ENCODE results near the gene PPP1R36. TPM values are rescaled to one million over a fixed set of nuclear protein-coding genes. Genes with fewer than 3 reads are reported as not detected.

The PPP1R36 gene
- total and polyA plus RNA-seq, 7 donors = 1.1 to 8.6 (median 2.3) TPM; not detected in 2

DNA sequence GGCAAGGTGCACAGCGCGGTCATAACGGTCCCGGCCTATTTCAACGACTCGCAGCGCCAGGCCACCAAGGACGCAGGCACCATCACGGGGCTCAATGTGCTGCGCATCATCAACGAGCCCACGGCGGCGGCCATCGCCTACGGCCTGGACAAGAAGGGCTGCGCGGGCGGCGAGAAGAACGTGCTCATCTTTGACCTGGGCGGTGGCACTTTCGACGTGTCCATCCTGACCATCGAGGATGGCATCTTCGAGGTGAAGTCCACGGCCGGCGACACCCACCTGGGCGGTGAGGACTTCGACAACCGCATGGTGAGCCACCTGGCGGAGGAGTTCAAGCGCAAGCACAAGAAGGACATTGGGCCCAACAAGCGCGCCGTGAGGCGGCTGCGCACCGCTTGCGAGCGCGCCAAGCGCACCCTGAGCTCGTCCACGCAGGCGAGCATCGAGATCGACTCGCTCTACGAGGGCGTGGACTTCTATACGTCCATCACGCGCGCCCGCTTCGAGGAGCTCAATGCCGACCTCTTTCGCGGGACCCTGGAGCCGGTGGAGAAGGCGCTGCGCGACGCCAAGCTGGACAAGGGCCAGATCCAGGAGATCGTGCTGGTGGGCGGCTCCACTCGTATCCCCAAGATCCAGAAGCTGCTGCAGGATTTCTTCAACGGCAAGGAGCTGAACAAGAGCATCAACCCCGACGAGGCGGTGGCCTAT is 8.3 kb upstream of the PPP1R36 start:
- Histone ChIP-seq H3K9me3 (no peaks in the 10 kb centered on the region), H3K4me3 (peak overlapping the region; percentile 42 to 61 (median 58)), H3K4me1 (peaks cover 0 to 28% (median 6%) of the 10 kb centered on the region in 4 donors), H3K27ac (peak overlapping the region; percentile 86 to 95 (median 90)), H3K36me3 (no peaks in the 10 kb centered on the region), H3K27me3 (no peaks in the 10 kb centered on the region)
- peak; percentile 85 for DNase-seq
- TF ChIP-seq POLR2A (IDR thresholded peaks at IDR 0.05) (peak in 1 of 2 donors; percentile 42), EP300 (IDR thresholded peaks at IDR 0.05) (no peak), CTCF (IDR thresholded peaks at IDR 0.05) (no peak), POLR2AphosphoS5 (IDR thresholded peaks at IDR 0.05) (peak; percentile 25 to 80 (median 50))
- 25 to 58% methylated on average over 73 of the region's 73 CpGs for WGBS, 2 donors
- intact Hi-C loops (cut with DNase I) = loop anchor here (2.0 kb wide), 1 partner anchor 87 kb away; no protein-coding TSS in a partner anchor

GRCh38 chr14:64541972-64542835 is 7.6 kb upstream of the PPP1R36 start:
- Histone ChIP-seq H3K27ac (peak overlapping the region; percentile 86 to 95 (median 90)), H3K4me1 (peaks cover 0 to 28% (median 6%) of the 10 kb centered on the region in 4 donors), H3K9me3 (no peaks in the 10 kb centered on the region), H3K27me3 (no peaks in the 10 kb centered on the region), H3K36me3 (no peaks in the 10 kb centered on the region), H3K4me3 (peak overlapping the region; percentile 42 to 61 (median 58))
- DNase-seq = peak; percentile 71
- WGBS, 2 donors = 14 to 53% methylated on average over 61 of the region's 61 CpGs
- intact Hi-C loops (cut with DNase I) = loop anchor here (2.0 kb wide), 1 partner anchor 87 kb away; no protein-coding TSS in a partner anchor
- no peak for TF ChIP-seq EP300 (IDR thresholded peaks at IDR 0.05)
- no peak for TF ChIP-seq CTCF (IDR thresholded peaks at IDR 0.05)
- TF ChIP-seq POLR2AphosphoS5 (IDR thresholded peaks at IDR 0.05) = no peak
- TF ChIP-seq POLR2A (IDR thresholded peaks at IDR 0.05) = no peak

- no peaks in the 10 kb centered on the region for H3K36me3 ChIP-seq
- peak overlapping the region; percentile 86 to 95 (median 90) for H3K27ac ChIP-seq
- peaks cover 0 to 28% (median 6%) of the 10 kb centered on the region in 4 donors for H3K4me1 ChIP-seq
- WGBS, 2 donors = 53 to 57% methylated on average over 4 of the region's 4 CpGs
- DNase-seq = no peak
- TF ChIP-seq POLR2A (IDR thresholded peaks at IDR 0.05) (no peak), CTCF (IDR thresholded peaks at IDR 0.05) (no peak), POLR2AphosphoS5 (IDR thresholded peaks at IDR 0.05) (no peak), EP300 (IDR thresholded peaks at IDR 0.05) (no peak)
- no peaks in the 10 kb centered on the region for H3K9me3 ChIP-seq
- peak overlapping the region; percentile 42 to 61 (median 58) for H3K4me3 ChIP-seq
- no peaks in the 10 kb centered on the region for H3K27me3 ChIP-seq
- intact Hi-C loops (cut with DNase I) = no loop called here
Measured at GRCh38 chr14:64542836-64543201, 6.9 kb upstream of the PPP1R36 start.

GRCh38 chr14:64544607-64545312 is 5.0 kb upstream of the PPP1R36 start:
- H3K27ac ChIP-seq = peak overlapping the region in 3 of 4 donors; percentile 26 to 95 (median 92)
- peak overlapping the region; percentile 42 to 61 (median 58) for H3K4me3 ChIP-seq
- no peaks in the 10 kb centered on the region for H3K36me3 ChIP-seq
- DNase-seq = no peak
- no peaks in the 10 kb centered on the region for H3K27me3 ChIP-seq
- WGBS, 2 donors = 74 to 81% methylated on average over 5 of the region's 5 CpGs
- TF ChIP-seq POLR2AphosphoS5 (IDR thresholded peaks at IDR 0.05) = no peak
- no peak for TF ChIP-seq EP300 (IDR thresholded peaks at IDR 0.05)
- TF ChIP-seq POLR2A (IDR thresholded peaks at IDR 0.05) = no peak
- TF ChIP-seq CTCF (IDR thresholded peaks at IDR 0.05) = no peak
- H3K9me3 ChIP-seq = no peaks in the 10 kb centered on the region
- intact Hi-C loops (cut with DNase I) = no loop called here
- H3K4me1 ChIP-seq = peaks cover 0 to 28% (median 14%) of the 10 kb centered on the region in 4 donors

Measured in sigmoid colon (tissue), 7 donors.